HL-60 (cell line): ENCODE measurements around the gene ZNRF1.

Source experiments
- DNase-seq, 2 experiments: peaks; one replicate each; pipeline ENCODE4 v3.0.0-alpha.2; 2010 to 2020; ENCODE audit warnings: low read depth in 1 of 2, low spot score in 1 of 2
- H3K27ac ChIP-seq: fragments of 250-450 bp; sonication (Bioruptor Pico); replicated peaks from 2 replicates; pipeline ENCODE4 v1.5.1; 2020; ENCODE audit warnings: mild to moderate bottlenecking, moderate library complexity
- H3K27me3 ChIP-seq: fragments of 250-450 bp; sonication (Bioruptor Pico); 2 replicates; pipeline ENCODE4 v1.5.1; 2021; ENCODE audit warnings: mild to moderate bottlenecking, moderate library complexity; ENCODE audit not compliant: insufficient read depth, poor library complexity, severe bottlenecking
- H3K4me3 ChIP-seq: replicated peaks from 2 replicates; pipeline ENCODE4 v1.5.1; 2011; ENCODE audit warnings: mild to moderate bottlenecking, control low read depth, low read length; ENCODE audit not compliant: insufficient read depth
- GABPA ChIP-seq: IDR thresholded peaks from 2 replicates; pipeline ENCODE4 v1.6.1; 2012; ENCODE audit warnings: low read depth
- POLR2AphosphoS5 ChIP-seq: IDR thresholded peaks from 2 replicates; pipeline ENCODE4 v1.6.1; 2012; ENCODE audit warnings: low read depth
- SPI1 ChIP-seq: IDR thresholded peaks from 2 replicates; pipeline ENCODE4 v1.6.1; 2012; ENCODE audit warnings: low read depth, mild to moderate bottlenecking, borderline replicate concordance
- TF ChIP-seq, protein P1 (sequence below): IDR thresholded peaks from 2 replicates; pipeline ENCODE4 v1.6.1; 2012; ENCODE audit warnings: low read depth; ENCODE audit not compliant: insufficient replicate concordance
- TF ChIP-seq, protein P2 (sequence below): IDR thresholded peaks from one replicate; pipeline ENCODE4 v1.5.1; 2011; ENCODE audit warnings: low read length, control low read depth, inconsistent platforms; ENCODE audit not compliant: insufficient read depth

Gene ZNRF1

DNA sequence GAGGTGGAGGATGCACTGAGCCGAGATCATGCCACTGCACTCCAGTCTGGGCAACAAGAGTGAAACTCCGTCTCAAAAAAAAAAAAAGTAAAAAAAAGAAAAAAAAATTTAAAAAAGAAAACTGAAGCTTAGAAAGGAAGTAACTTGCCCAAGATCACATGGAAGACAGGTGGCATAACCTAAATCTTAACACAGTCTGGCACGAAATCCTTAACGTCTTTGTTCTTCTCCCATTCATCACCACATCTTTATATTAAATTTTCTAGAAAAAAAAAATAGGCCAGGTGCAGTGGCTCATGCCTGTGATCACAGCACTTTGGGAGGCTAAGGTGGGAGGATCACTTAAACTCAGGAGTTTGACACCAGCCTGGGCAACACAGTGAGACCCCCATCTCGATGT is 23.2 kb upstream of the ZNRF1 start:
- no peak overlapping the region for H3K4me3 ChIP-seq
- no peak overlapping the region for H3K27ac ChIP-seq
- TF ChIP-seq SPI1 = no peak
- TF ChIP-seq, protein P1, sequence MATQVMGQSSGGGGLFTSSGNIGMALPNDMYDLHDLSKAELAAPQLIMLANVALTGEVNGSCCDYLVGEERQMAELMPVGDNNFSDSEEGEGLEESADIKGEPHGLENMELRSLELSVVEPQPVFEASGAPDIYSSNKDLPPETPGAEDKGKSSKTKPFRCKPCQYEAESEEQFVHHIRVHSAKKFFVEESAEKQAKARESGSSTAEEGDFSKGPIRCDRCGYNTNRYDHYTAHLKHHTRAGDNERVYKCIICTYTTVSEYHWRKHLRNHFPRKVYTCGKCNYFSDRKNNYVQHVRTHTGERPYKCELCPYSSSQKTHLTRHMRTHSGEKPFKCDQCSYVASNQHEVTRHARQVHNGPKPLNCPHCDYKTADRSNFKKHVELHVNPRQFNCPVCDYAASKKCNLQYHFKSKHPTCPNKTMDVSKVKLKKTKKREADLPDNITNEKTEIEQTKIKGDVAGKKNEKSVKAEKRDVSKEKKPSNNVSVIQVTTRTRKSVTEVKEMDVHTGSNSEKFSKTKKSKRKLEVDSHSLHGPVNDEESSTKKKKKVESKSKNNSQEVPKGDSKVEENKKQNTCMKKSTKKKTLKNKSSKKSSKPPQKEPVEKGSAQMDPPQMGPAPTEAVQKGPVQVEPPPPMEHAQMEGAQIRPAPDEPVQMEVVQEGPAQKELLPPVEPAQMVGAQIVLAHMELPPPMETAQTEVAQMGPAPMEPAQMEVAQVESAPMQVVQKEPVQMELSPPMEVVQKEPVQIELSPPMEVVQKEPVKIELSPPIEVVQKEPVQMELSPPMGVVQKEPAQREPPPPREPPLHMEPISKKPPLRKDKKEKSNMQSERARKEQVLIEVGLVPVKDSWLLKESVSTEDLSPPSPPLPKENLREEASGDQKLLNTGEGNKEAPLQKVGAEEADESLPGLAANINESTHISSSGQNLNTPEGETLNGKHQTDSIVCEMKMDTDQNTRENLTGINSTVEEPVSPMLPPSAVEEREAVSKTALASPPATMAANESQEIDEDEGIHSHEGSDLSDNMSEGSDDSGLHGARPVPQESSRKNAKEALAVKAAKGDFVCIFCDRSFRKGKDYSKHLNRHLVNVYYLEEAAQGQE = no peak
- TF ChIP-seq POLR2AphosphoS5 = no peak
- no peak for TF ChIP-seq GABPA
- TF ChIP-seq, protein P2, sequence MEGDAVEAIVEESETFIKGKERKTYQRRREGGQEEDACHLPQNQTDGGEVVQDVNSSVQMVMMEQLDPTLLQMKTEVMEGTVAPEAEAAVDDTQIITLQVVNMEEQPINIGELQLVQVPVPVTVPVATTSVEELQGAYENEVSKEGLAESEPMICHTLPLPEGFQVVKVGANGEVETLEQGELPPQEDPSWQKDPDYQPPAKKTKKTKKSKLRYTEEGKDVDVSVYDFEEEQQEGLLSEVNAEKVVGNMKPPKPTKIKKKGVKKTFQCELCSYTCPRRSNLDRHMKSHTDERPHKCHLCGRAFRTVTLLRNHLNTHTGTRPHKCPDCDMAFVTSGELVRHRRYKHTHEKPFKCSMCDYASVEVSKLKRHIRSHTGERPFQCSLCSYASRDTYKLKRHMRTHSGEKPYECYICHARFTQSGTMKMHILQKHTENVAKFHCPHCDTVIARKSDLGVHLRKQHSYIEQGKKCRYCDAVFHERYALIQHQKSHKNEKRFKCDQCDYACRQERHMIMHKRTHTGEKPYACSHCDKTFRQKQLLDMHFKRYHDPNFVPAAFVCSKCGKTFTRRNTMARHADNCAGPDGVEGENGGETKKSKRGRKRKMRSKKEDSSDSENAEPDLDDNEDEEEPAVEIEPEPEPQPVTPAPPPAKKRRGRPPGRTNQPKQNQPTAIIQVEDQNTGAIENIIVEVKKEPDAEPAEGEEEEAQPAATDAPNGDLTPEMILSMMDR = no peak
- no peak for DNase-seq
- no peaks in the 10 kb centered on the region for H3K27me3 ChIP-seq

DNA sequence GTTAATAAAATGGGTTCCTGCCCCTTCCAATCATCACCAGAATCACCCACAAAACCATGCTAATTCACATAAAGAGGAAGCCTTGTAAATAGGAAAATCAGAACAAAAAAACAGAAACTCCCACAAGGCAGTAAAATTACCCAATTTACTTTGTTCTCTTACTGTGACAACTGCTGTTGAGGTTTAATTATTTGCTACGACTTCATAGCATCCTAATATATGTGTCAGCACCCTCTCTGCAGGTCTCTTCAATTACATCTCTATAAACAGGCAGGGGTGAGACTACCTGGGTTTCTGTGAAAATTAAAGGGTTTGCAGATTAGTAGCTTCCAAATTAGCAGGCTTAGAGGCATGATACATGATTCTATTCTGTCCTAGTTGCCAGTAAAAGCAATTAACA is 16.6 kb upstream of the ZNRF1 start:
- TF ChIP-seq, protein P1 = no peak
- TF ChIP-seq POLR2AphosphoS5 (no peak), GABPA (no peak), SPI1 (peak; percentile 43; the same call in 1 of the 2 replicates)
- TF ChIP-seq, protein P2 = no peak
- no peak overlapping the region for H3K4me3 ChIP-seq
- no peak overlapping the region for H3K27ac ChIP-seq
- H3K27me3 ChIP-seq = no peaks in the 10 kb centered on the region
- DNase-seq = no peak

DNA sequence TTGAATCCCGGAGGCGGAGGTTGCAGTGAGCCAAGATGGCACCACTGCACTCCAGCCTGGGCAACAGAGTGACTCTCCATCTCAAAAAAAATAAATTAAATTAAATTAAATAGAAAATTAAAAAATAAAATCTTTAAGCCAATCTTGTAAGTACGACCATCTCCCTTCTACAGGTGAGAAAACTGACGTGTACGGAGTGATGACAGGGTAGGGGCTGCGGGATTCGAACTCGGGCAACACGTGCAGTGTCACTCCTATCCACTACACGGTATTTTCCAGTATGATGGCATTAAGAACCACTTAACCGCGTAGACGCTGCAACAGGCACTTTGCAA is 14.7 kb upstream of the ZNRF1 start:
- H3K27me3 ChIP-seq = no peaks in the 10 kb centered on the region
- DNase-seq = no peak
- peak overlapping the region; percentile 100 for H3K4me3 ChIP-seq
- TF ChIP-seq, protein P2 = no peak
- TF ChIP-seq POLR2AphosphoS5 = no peak
- peak overlapping the region; percentile 76 for H3K27ac ChIP-seq

DNA sequence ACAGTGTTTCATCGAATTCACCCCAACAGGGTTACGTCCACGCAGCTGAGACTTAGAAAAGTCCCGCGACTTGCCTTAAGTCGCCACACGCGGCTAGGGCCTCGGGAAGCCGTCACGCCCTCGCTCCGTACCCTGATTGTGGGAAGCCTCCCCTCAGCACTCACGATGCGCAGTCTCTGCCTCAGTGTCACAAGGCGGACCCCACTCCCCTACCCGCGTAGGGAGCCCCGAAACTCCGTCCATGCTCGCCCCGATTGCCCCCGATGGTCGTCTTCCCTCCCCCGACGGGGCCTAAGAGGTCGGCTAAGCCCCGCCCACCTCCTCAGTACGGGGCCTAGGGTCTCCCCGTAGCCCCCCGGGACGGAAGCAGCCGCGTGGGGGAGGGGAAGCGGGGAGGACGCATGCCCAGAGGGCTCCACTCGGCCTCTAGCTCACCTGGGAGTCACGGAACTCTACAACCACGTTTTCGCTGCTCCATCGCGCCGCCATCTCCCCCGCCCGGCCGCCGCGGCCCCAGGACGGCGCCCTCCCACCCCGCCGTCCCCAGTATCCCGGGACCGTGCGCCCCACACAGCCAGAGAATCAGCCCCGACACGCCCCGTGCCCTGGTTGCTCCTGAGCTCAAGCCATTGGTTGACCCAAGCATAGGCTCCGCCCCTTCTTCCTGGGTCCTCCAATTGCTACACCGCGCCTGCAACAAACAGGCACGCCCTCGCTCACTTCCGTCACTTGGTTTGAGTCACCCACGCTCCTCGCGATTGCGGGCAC is 14.1 kb upstream of the ZNRF1 start, which contains the start of gene WDR59:
Gene WDR59 (minus strand): TSS at position 595 of the 768 bp plus-strand sequence. CDS start 106 bp downstream, at position 489.
- H3K27ac ChIP-seq = peak within 1 kb of the TSS; percentile 76

More for the DNA sequence above, 14.1 kb upstream of the ZNRF1 start, which contains the start of gene WDR59:
- H3K4me3 ChIP-seq = peak within 1 kb of the TSS; percentile 100
- no peaks in the 10 kb centered on the region for H3K27me3 ChIP-seq
- peak; percentile 99 to 100 for DNase-seq
- TF ChIP-seq, protein P1 = no peak
- TF ChIP-seq SPI1 (no peak; the same call in 1 of the 2 replicates), GABPA (no peak), POLR2AphosphoS5 (peak; percentile 48; the same call in 1 of the 2 replicates)
